ENCODE results near the gene POLG. TPM values are rescaled to one million over a fixed set of nuclear protein-coding genes. Genes with fewer than 3 reads are reported as not detected.

Gene POLG
- total RNA-seq, 4 donors from 2014 or later = 40.5 to 57.3 (median 49.2) TPM

DNA sequence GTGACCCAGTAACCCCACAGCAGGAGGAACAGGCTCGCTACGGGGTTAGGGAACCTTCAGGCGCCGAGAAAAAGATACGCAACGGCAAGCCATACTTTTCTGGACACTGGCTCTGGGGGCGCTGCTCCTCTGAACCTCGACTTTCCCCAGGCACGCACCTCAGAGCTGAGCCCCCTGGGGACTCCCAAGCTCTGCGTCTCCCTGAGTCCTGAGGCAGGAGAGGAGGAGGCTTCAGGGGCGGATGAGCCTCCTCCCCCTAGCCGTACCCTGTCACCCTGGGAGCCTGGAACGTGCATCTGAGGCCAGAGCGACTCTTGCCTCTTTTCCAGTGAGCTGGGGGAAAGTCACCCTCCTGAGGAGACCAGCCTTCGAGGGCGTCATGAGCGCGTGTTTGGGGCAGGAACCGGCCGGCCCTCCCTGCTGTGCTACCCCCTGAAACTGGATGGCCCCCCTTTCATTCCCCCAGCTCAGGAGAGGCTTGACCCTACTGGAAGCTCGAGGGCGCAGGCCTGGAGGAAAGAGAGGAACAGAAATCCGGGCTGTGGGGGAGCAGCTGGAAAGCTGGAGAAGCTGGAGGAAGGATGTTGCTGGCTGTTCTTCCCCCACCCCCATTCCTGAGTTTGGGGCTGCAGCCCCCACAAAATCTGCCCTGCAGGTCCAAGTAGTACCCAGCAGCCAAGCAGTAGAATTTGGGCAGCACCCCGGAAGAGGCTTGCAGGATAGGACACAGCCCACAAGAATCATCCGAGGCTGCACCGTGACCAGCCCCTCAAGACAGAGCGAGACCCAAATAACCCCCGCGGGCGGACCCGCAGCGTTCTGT lies 25.1 kb upstream of the POLG start:
- Histone ChIP-seq H3K27me3 (peaks cover 99% of the 10 kb centered on the region), H3K4me3 (peak overlapping the region in 1 of 2 donors; percentile 51), H3K36me3 (no peaks in the 10 kb centered on the region), H3K27ac (no peak overlapping the region), H3K9me3 (no peaks in the 10 kb centered on the region), H3K4me1 (peaks cover 0 to 34% (median 15%) of the 10 kb centered on the region in 3 donors)
- 0 to 3% methylated on average over 1 to 7 of the region's 32 CpGs for WGBS, 2 donors (ENCODE audit: low coverage in 1 of 2)
- ATAC-seq = no peak
- TF ChIP-seq POLR2A (IDR thresholded peaks at IDR 0.05) = no peak
- TF ChIP-seq CTCF (IDR thresholded peaks at IDR 0.05) = no peak
- TF ChIP-seq POLR2AphosphoS5 (IDR thresholded peaks at IDR 0.05) = no peak
- TF ChIP-seq EP300 (IDR thresholded peaks at IDR 0.05) = no peak

DNA sequence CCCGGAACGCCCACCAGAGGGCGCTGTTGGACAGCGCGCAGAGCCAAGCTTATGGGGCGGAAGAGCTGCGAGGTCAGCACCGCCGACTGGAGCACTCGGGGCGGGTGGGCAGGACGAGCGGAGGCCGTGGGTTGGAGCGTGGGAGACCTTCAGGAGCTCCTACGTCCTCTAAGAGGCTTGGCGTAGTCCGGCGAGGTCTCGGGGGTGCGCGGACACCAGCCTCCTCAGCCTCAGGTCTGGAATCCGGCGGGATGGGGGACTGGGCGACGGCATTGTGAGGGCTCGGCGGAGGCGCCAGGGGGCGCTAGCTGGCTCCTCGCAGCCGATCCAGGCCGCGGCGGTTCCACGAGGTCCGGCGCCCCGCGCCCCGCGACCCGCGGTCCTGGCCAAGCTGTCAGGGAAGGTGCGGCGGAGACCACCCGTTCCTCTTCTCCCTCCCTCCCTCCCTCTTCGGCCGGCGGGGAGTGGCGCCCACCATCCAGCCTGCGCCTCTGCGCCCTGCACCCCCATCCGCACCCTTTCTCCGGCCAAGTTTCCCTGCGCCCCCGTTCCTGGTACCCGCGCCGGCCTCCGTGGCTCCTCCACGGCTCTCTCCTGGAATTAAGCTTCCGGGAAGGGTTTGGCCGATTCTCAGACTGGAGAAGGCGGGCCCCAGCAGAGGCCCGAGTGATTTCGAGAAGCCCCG lies 24.3 kb upstream of the POLG start:
- no peaks in the 10 kb centered on the region for H3K9me3 ChIP-seq
- 0% methylated on average over 1 of the region's 68 CpGs; no CpG with 5 or more reads in 1 of the 2 donors for WGBS, 2 donors (ENCODE audit: low coverage in 1 of 2)
- H3K4me1 ChIP-seq = peaks cover 0 to 34% (median 15%) of the 10 kb centered on the region in 3 donors
- no peak overlapping the region for H3K27ac ChIP-seq
- peak in 3 of 4 experiments; percentile 93 to 98 (median 95) for TF ChIP-seq CTCF (IDR thresholded peaks at IDR 0.05)
- no peak for TF ChIP-seq EP300 (IDR thresholded peaks at IDR 0.05)
- no peak for TF ChIP-seq POLR2A (IDR thresholded peaks at IDR 0.05)
- no peak for TF ChIP-seq POLR2AphosphoS5 (IDR thresholded peaks at IDR 0.05)
- ATAC-seq = peak; percentile 88
- H3K27me3 ChIP-seq = peaks cover 99% of the 10 kb centered on the region
- H3K4me3 ChIP-seq = peak overlapping the region; percentile 10 to 51
- H3K36me3 ChIP-seq = no peaks in the 10 kb centered on the region

- WGBS, 2 donors (ENCODE audit: low coverage in 1 of 2) = 13 to 24% methylated on average over 3 of the region's 16 CpGs
- H3K4me3 ChIP-seq = peak overlapping the region in 1 of 2 donors; percentile 51
- peaks cover 0 to 34% (median 15%) of the 10 kb centered on the region in 3 donors for H3K4me1 ChIP-seq
- H3K36me3 ChIP-seq = no peaks in the 10 kb centered on the region
- ATAC-seq = no peak
- peaks cover 99% of the 10 kb centered on the region for H3K27me3 ChIP-seq
- TF ChIP-seq POLR2A (IDR thresholded peaks at IDR 0.05) = no peak
- no peak for TF ChIP-seq POLR2AphosphoS5 (IDR thresholded peaks at IDR 0.05)
- no peak for TF ChIP-seq EP300 (IDR thresholded peaks at IDR 0.05)
- no peak for TF ChIP-seq CTCF (IDR thresholded peaks at IDR 0.05)
- no peaks in the 10 kb centered on the region for H3K9me3 ChIP-seq
- H3K27ac ChIP-seq = no peak overlapping the region
Measured at GRCh38 chr15:89358435-89358754, 23.8 kb upstream of the POLG start.

GRCh38 chr15:89356634-89357298 lies 22.1 kb upstream of the POLG start:
- WGBS, 2 donors (ENCODE audit: low coverage in 1 of 2) = 22 to 34% methylated on average over 9 to 13 of the region's 13 CpGs
- H3K27ac ChIP-seq = no peak overlapping the region
- peaks cover 99% of the 10 kb centered on the region for H3K27me3 ChIP-seq
- H3K4me1 ChIP-seq = peaks cover 0 to 23% (median 7%) of the 10 kb centered on the region in 3 donors
- ATAC-seq = no peak
- H3K36me3 ChIP-seq = no peaks in the 10 kb centered on the region
- TF ChIP-seq CTCF (IDR thresholded peaks at IDR 0.05) = peak in 2 of 4 experiments; percentile 6 to 24
- TF ChIP-seq EP300 (IDR thresholded peaks at IDR 0.05) = no peak
- TF ChIP-seq POLR2AphosphoS5 (IDR thresholded peaks at IDR 0.05) = no peak
- no peaks in the 10 kb centered on the region for H3K9me3 ChIP-seq
- H3K4me3 ChIP-seq = no peak overlapping the region
